Natural killer cell (primary cell): ENCODE results near the gene LPCAT2. TPM values are rescaled to one million over a fixed set of nuclear protein-coding genes. Genes with fewer than 3 reads are reported as not detected.

Experiments
- ATAC-seq, 3 donors: fragments of 150-1000 bp in 2 of 3; fragments of 200-7000 bp in 1 of 3; cut with Tn5 transposase; 1 replicate in 1 of 3; 2 replicates in 2 of 3; pipeline ENCODE4 v1.10.0; 2021; ENCODE audit warnings: mild to moderate bottlenecking in 2 of 3, moderate library complexity in 2 of 3
- DNase-seq, 2 donors: peaks; one replicate each; pipeline versions ENCODE4 v3.0.0 to v3.0.0-alpha.2; 2013 to 2021; ENCODE audit warnings: mixed read lengths in 1 of 2
- H3K27ac ChIP-seq: one replicate; pipeline ENCODE4 v1.5.1; 2013; ENCODE audit warnings: mild to moderate bottlenecking, low read length
- H3K27me3 ChIP-seq: one replicate; pipeline ENCODE4 v1.6.1; 2013; ENCODE audit warnings: low read length; ENCODE audit not compliant: control insufficient read depth, insufficient read depth
- H3K36me3 ChIP-seq: one replicate; pipeline ENCODE4 v1.6.1; 2013; ENCODE audit warnings: low read length; ENCODE audit not compliant: control insufficient read depth, insufficient read depth
- H3K4me1 ChIP-seq: one replicate; pipeline ENCODE4 v1.6.1; 2013; ENCODE audit warnings: low read length; ENCODE audit not compliant: control insufficient read depth, insufficient read depth
- H3K4me3 ChIP-seq: one replicate; pipeline ENCODE4 v1.5.1; 2013; ENCODE audit warnings: low read length
- H3K9me3 ChIP-seq: one replicate; pipeline ENCODE4 v1.6.1; 2013; ENCODE audit warnings: low read length; ENCODE audit not compliant: control insufficient read depth, insufficient read depth
- H3K27ac Mint-ChIP-seq, 2 donors: one replicate each; pipeline ENCODE4 v1.8.0; 2022; ENCODE audit warnings: mild to moderate bottlenecking in 2 of 2, mixed read lengths in 2 of 2, moderate library complexity in 1 of 2
- H3K27me3 Mint-ChIP-seq, 2 donors: one replicate each; pipeline ENCODE4 v1.8.0; 2022; ENCODE audit warnings: low read depth in 2 of 2, mixed read lengths in 2 of 2
- H3K36me3 Mint-ChIP-seq: one replicate; pipeline ENCODE4 v1.8.0; 2022; ENCODE audit warnings: mixed read lengths
- H3K4me1 Mint-ChIP-seq, 2 donors: one replicate each; pipeline ENCODE4 v1.8.0; 2022; ENCODE audit warnings: mixed read lengths in 2 of 2
- H3K4me3 Mint-ChIP-seq: one replicate; pipeline ENCODE4 v1.8.0; 2022; ENCODE audit warnings: mild to moderate bottlenecking, moderate library complexity, mixed read lengths
- H3K9me3 Mint-ChIP-seq, 2 donors: one replicate each; pipeline ENCODE4 v1.8.0; 2022; ENCODE audit warnings: mixed read lengths in 2 of 2
- WGBS: methylation state at CpG from one replicate; pipeline ENCODE4 v1.1.7; 2013; ENCODE audit warnings: missing lambda C conversion rate; ENCODE audit not compliant: insufficient coverage; 5-methylcytosine and 5-hydroxymethylcytosine counted together
- intact Hi-C: fragments of 100-400 bp; cut with micrococcal nuclease; formaldehyde crosslinking; loops from one replicate; pipeline ENCODE4 v1.14.2; 2022
- total RNA-seq, 4 donors: library from RNA; stranded (reverse); fragments of 120-200 nt in 1 of 4; gene quantifications; one replicate each; pipeline versions ENCODE4 v1.2.3 to v1.2.4, GENCODE V29; 2013 to 2022
- TF ChIP-seq, protein P1 (sequence below): fragments of 200-600 bp; IDR thresholded peaks from one replicate; pipeline ENCODE4 v1.8.0; 2022; ENCODE audit warnings: antibody characterized with exemption

LPCAT2 gene
- total RNA-seq, 3 donors from 2014 or later (not counting 1 experiment from before 2014, with no cell fraction given) = 1.6 to 23.5 (median 3.1) TPM

DNA sequence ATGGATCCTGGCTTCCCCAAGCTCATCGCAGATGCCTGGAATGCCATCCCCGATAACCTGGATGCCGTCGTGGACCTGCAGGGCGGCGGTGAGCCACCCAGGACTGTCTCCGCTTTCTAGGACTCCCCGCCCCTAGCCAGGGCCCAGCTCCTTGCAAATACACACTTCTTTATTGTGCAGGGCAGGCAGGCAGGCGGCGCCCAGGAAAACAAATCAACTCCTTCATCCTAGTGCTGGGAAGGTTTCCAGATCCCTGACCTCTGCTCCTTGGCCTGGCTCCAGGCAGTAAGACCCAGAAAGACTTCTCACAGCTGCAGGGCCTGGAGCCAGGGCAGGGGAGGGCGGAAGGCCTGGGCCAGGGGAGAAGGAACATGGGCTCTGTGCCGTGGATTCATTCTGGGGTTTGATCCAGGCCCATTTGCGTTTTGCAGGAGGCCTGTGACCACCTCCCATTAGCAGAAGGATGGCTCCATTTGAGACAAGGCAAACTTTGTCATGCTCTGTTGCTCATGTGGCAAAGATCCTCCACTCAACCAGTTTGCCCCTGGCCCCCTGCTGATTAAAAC lies 6.0 kb upstream of the LPCAT2 start:
- no peak overlapping the region for H3K27ac ChIP-seq
- intact Hi-C loops = no loop called here
- 91% methylated on average over 13 of the region's 13 CpGs for WGBS

DNA sequence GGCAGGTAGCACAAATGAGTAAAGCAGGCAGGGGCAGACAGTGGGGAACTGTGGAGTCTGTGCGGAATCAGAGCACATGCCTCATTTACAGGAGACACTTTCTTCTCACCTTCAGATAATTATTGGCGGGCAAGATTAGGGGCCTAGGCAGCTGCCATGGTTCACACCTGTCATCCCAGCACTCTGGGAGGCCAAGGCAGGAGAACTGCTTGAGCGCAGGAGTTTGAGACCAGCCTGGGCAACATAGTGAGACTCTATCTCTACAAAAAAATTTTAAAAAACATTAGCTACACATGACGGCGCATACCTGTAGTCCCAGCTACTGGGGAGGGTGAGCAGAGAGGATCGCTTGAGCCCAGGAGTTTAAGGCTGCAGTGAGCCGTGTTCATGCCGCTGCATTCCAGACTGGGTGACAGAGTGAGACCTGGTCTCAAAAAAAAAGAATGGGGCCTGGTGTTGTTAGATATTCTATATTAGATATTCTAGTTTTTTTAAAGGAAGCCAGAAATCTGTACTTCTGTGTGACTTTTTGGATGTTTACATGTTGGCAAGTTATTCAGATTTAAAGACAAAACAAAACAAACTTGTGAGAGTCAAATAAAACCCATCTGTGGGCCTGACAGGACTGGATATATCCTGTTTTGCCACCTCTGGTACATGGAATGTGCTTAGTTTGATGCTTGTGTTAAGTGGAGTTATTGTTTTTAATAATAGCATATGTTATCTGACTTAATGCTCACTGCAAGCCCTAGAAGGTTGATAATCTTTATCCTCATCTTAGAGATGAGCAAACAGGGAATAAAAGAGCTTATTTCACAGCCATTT lies 4.9 kb upstream of the LPCAT2 start:
- Mint-ChIP-seq H3K4me3 (no peak overlapping the region), H3K27ac (no peak overlapping the region), H3K36me3 (no peaks in the 10 kb centered on the region), H3K4me1 (peaks cover 5 to 6% of the 10 kb centered on the region in 2 donors), H3K27me3 (peaks cover 10 to 21% of the 10 kb centered on the region in 2 donors), H3K9me3 (no peaks in the 10 kb centered on the region)
- H3K9me3 ChIP-seq = no peaks in the 10 kb centered on the region
- H3K36me3 ChIP-seq = no peaks in the 10 kb centered on the region
- peaks cover 5% of the 10 kb centered on the region for H3K4me1 ChIP-seq
- DNase-seq (no peak), ATAC-seq (no peak)
- WGBS = 94% methylated on average over 8 of the region's 8 CpGs
- intact Hi-C loops = no loop called here
- TF ChIP-seq, protein P1, sequence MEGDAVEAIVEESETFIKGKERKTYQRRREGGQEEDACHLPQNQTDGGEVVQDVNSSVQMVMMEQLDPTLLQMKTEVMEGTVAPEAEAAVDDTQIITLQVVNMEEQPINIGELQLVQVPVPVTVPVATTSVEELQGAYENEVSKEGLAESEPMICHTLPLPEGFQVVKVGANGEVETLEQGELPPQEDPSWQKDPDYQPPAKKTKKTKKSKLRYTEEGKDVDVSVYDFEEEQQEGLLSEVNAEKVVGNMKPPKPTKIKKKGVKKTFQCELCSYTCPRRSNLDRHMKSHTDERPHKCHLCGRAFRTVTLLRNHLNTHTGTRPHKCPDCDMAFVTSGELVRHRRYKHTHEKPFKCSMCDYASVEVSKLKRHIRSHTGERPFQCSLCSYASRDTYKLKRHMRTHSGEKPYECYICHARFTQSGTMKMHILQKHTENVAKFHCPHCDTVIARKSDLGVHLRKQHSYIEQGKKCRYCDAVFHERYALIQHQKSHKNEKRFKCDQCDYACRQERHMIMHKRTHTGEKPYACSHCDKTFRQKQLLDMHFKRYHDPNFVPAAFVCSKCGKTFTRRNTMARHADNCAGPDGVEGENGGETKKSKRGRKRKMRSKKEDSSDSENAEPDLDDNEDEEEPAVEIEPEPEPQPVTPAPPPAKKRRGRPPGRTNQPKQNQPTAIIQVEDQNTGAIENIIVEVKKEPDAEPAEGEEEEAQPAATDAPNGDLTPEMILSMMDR = no peak
- no peak overlapping the region for H3K4me3 ChIP-seq
- H3K27ac ChIP-seq = no peak overlapping the region
- H3K27me3 ChIP-seq = peaks cover 6% of the 10 kb centered on the region

More for the DNA sequence above, 6.0 kb upstream of the LPCAT2 start:
- no peaks in the 10 kb centered on the region for H3K9me3 ChIP-seq
- H3K4me3 ChIP-seq = no peak overlapping the region
- Mint-ChIP-seq H3K4me3 (no peak overlapping the region), H3K27me3 (peaks cover 3 to 12% of the 10 kb centered on the region in 2 donors), H3K27ac (no peak overlapping the region), H3K9me3 (no peaks in the 10 kb centered on the region), H3K4me1 (no peaks in the 10 kb centered on the region), H3K36me3 (no peaks in the 10 kb centered on the region)
- no peaks in the 10 kb centered on the region for H3K4me1 ChIP-seq
- DNase-seq (no peak), ATAC-seq (no peak)
- TF ChIP-seq, protein P1 = no peak
- H3K36me3 ChIP-seq = no peaks in the 10 kb centered on the region
- peaks cover 2% of the 10 kb centered on the region for H3K27me3 ChIP-seq

DNA sequence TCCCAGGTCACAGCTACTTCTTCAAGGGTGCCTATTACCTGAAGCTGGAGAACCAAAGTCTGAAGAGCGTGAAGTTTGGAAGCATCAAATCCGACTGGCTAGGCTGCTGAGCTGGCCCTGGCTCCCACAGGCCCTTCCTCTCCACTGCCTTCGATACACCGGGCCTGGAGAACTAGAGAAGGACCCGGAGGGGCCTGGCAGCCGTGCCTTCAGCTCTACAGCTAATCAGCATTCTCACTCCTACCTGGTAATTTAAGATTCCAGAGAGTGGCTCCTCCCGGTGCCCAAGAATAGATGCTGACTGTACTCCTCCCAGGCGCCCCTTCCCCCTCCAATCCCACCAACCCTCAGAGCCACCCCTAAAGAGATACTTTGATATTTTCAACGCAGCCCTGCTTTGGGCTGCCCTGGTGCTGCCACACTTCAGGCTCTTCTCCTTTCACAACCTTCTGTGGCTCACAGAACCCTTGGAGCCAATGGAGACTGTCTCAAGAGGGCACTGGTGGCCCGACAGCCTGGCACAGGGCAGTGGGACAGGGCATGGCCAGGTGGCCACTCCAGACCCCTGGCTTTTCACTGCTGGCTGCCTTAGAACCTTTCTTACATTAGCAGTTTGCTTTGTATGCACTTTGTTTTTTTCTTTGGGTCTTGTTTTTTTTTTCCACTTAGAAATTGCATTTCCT lies 3.4 kb upstream of the LPCAT2 start:
- intact Hi-C loops = no loop called here
- H3K27ac Mint-ChIP-seq = no peak overlapping the region
- peaks cover 0 to 2% of the 10 kb centered on the region in 2 donors for H3K9me3 Mint-ChIP-seq
- Histone ChIP-seq H3K4me1 (peaks cover 11% of the 10 kb centered on the region), H3K9me3 (no peaks in the 10 kb centered on the region), H3K27me3 (peaks cover 6% of the 10 kb centered on the region), H3K4me3 (no peak overlapping the region), H3K36me3 (no peaks in the 10 kb centered on the region), H3K27ac (no peak overlapping the region)
- no peaks in the 10 kb centered on the region for H3K36me3 Mint-ChIP-seq
- H3K4me1 Mint-ChIP-seq = peaks cover 5 to 15% of the 10 kb centered on the region in 2 donors
- 89% methylated on average over 10 of the region's 10 CpGs for WGBS
- H3K4me3 Mint-ChIP-seq = no peak overlapping the region
- peaks cover 23 to 30% of the 10 kb centered on the region in 2 donors for H3K27me3 Mint-ChIP-seq
- no peak for ATAC-seq
- TF ChIP-seq, protein P1 = no peak
- DNase-seq = no peak
